Measurements from ENCODE around the gene HSPB1. TPM values are rescaled to one million over a fixed set of nuclear protein-coding genes. Genes with fewer than 3 reads are reported as not detected.
"Not testable (repeated sequence)": the region's sequence is repeated elsewhere in the genome, so short reads cannot be mapped to it uniquely, and the experiment has no call there.

The HSPB1 gene
- total RNA-seq, 1 experiment from 2014 or later, result 198 TPM

DNA sequence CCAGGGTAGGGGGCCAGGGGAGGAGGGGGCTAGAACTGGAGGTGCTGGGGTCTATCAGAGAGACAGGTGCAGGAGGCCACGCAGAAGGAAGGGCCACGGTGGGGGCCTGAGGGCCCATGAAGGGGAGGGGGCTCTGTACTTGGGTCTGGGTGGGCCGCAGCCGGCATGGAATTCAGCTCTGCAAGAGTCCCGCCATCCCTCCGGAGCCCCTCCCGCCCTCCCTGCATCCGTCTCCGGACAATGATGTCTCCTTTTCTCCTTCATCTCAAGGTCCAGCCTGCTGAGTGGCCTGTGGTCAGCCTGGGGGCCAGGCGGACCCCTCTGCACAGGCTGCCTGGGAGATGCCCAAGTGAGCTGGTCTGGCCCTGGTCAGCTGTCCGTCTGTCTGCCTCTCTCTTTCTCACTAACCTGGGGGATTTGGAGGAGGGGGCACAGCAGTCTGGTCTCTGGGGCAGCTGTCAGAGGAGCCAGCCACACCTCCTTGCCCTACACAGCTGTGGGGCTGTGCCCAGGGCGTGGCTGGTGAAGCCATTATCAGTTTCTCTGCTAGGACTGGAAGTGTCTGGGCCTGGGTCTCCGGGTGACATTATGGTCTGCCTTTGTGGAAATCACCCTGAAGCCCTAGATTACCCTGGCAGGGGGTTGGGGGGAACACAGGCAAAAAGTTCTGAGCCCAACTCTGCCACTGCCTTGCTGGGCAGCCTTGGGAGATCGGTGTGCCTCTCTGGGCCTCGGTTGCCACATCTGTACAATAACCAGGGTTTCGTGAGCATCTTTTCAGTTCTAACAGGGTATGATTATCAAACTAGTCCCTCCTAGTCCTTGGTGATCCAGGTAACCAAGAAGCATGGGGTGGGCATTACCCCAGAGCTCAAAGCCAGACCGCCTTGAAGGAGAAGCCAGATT lies 19.0 kb upstream of the HSPB1 start:
- H3K9me3 Mint-ChIP-seq (ENCODE audit: unreplicated experiment), result no peaks in the 10 kb centered on the region
- ChIA-PET CTCF (interaction anchor here (1.2 to 2.3 kb wide), 4 partner anchors 7 to 31 kb away, joined by 3 to 17 read pairs (median 9); no protein-coding TSS in a partner anchor), POLR2A (interaction anchor here (2.5 kb wide), 1 partner anchor 35 kb away, joined by 7 read pairs; no protein-coding TSS in a partner anchor)
- H3K27me3 Mint-ChIP-seq (ENCODE audit: insufficient read depth, unreplicated experiment), result peaks cover 34% of the 10 kb centered on the region
- BruUV-seq (replicated peaks), result no TSS peak
- no peak overlapping the region for H3K27ac Mint-ChIP-seq (ENCODE audit: low read depth, unreplicated experiment)
- TF ChIP-seq, protein P1, sequence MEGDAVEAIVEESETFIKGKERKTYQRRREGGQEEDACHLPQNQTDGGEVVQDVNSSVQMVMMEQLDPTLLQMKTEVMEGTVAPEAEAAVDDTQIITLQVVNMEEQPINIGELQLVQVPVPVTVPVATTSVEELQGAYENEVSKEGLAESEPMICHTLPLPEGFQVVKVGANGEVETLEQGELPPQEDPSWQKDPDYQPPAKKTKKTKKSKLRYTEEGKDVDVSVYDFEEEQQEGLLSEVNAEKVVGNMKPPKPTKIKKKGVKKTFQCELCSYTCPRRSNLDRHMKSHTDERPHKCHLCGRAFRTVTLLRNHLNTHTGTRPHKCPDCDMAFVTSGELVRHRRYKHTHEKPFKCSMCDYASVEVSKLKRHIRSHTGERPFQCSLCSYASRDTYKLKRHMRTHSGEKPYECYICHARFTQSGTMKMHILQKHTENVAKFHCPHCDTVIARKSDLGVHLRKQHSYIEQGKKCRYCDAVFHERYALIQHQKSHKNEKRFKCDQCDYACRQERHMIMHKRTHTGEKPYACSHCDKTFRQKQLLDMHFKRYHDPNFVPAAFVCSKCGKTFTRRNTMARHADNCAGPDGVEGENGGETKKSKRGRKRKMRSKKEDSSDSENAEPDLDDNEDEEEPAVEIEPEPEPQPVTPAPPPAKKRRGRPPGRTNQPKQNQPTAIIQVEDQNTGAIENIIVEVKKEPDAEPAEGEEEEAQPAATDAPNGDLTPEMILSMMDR (IDR thresholded peaks at IDR 0.05; ENCODE audit: unreplicated experiment), result no peak
- peaks cover 14% of the 10 kb centered on the region for H3K4me1 Mint-ChIP-seq (ENCODE audit: insufficient read depth, unreplicated experiment)
- DNase-seq (ENCODE audit: unreplicated experiment), result no peak
- H3K4me3 Mint-ChIP-seq (ENCODE audit: unreplicated experiment), result peak overlapping the region; percentile 70
- intact Hi-C loops (cut with micrococcal nuclease), result no loop called here
- H3K36me3 Mint-ChIP-seq (ENCODE audit: insufficient read depth, unreplicated experiment), result peaks cover 4% of the 10 kb centered on the region

- intact Hi-C loops (cut with micrococcal nuclease), result no loop called here
- TF ChIP-seq, protein P1 (IDR thresholded peaks at IDR 0.05; ENCODE audit: unreplicated experiment), result no peak
- no peak overlapping the region for H3K27ac Mint-ChIP-seq (ENCODE audit: low read depth, unreplicated experiment)
- no peak overlapping the region for H3K4me3 Mint-ChIP-seq (ENCODE audit: unreplicated experiment)
- POLR2A ChIA-PET, result interaction anchor here (0.6 to 0.9 kb wide), 2 partner anchors 8 to 14 kb away, joined by 3 read pairs; no protein-coding TSS in a partner anchor
- DNase-seq (ENCODE audit: unreplicated experiment), result no peak
- CTCF ChIA-PET, result interaction anchor here (0.6 to 1.7 kb wide), 6 partner anchors 11 to 494 kb away, joined by 3 to 6 read pairs (median 4); no protein-coding TSS in a partner anchor
- H3K36me3 Mint-ChIP-seq (ENCODE audit: insufficient read depth, unreplicated experiment), result peaks cover 4% of the 10 kb centered on the region
- H3K9me3 Mint-ChIP-seq (ENCODE audit: unreplicated experiment), result no peaks in the 10 kb centered on the region
- no TSS peak for BruUV-seq (replicated peaks)
- peaks cover 13% of the 10 kb centered on the region for H3K4me1 Mint-ChIP-seq (ENCODE audit: insufficient read depth, unreplicated experiment)
- H3K27me3 Mint-ChIP-seq (ENCODE audit: insufficient read depth, unreplicated experiment), result peaks cover 20% of the 10 kb centered on the region
Observed at GRCh38 chr7:76285604-76286374, 16.7 kb upstream of the HSPB1 start.

- TF ChIP-seq, protein P1 (IDR thresholded peaks at IDR 0.05; ENCODE audit: unreplicated experiment), result no peak
- BruUV-seq (replicated peaks), result no TSS peak
- Mint-ChIP-seq H3K27ac (ENCODE audit: low read depth, unreplicated experiment) (no peak overlapping the region), H3K4me3 (ENCODE audit: unreplicated experiment) (no peak overlapping the region), H3K36me3 (ENCODE audit: insufficient read depth, unreplicated experiment) (no peaks in the 10 kb centered on the region), H3K27me3 (ENCODE audit: insufficient read depth, unreplicated experiment) (peaks cover 8% of the 10 kb centered on the region), H3K9me3 (ENCODE audit: unreplicated experiment) (no peaks in the 10 kb centered on the region), H3K4me1 (ENCODE audit: insufficient read depth, unreplicated experiment) (peaks cover 17% of the 10 kb centered on the region)
- intact Hi-C loops (cut with micrococcal nuclease), result no loop called here
- CTCF ChIA-PET, result interaction anchor here (0.7 to 1.7 kb wide), 2 partner anchors 108 to 304 kb away, joined by 3 to 6 read pairs; no protein-coding TSS in a partner anchor
- POLR2A ChIA-PET, result no interaction called here
- DNase-seq (ENCODE audit: unreplicated experiment), result no peak
Observed at GRCh38 chr7:76286842-76287403, 15.6 kb upstream of the HSPB1 start.

DNA sequence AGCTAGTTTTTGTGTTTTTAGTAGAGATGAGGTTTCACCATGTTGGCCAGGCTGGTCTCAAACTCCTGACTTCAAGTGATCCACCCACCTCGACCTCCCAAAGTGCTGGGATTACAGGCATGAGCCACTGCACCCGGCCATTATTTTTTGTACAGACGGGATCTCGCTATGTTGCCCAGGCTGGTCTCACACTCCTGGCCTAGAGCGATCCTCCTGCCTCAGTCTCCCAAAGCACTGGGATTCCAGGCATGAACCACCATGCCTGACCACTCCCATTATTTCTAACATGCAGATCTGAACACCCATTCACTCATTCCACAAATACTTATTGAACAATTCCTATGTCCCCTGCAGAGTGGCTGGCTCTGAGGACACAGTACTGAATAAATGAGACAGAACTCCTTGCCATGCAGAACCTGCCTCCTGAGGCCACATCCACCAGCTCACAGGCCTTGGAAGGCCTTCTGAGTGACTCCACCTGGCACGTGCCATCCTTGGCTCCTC lies 11.6 kb upstream of the HSPB1 start:
- Mint-ChIP-seq H3K27ac (ENCODE audit: low read depth, unreplicated experiment) (peak overlapping the region; percentile 84), H3K4me1 (ENCODE audit: insufficient read depth, unreplicated experiment) (peaks cover 38% of the 10 kb centered on the region), H3K4me3 (ENCODE audit: unreplicated experiment) (peak overlapping the region; percentile 29)
- not testable (repeated sequence) for H3K27me3 Mint-ChIP-seq (ENCODE audit: insufficient read depth, unreplicated experiment); DNase-seq (ENCODE audit: unreplicated experiment); H3K36me3 Mint-ChIP-seq (ENCODE audit: insufficient read depth, unreplicated experiment); BruUV-seq (replicated peaks); H3K9me3 Mint-ChIP-seq (ENCODE audit: unreplicated experiment)
- CTCF ChIA-PET, result interaction anchor here (0.6 to 8.6 kb wide), 30 partner anchors 8 to 315 kb away, joined by 3 to 232 read pairs (median 4); no protein-coding TSS in a partner anchor
- POLR2A ChIA-PET, result interaction anchor here (0.6 to 8.8 kb wide), 16 partner anchors 10 to 243 kb away, joined by 3 to 283 read pairs (median 4); partner anchors contain the start of genes HSPB1, MDH2, STYXL1 and YWHAG
- intact Hi-C loops (cut with micrococcal nuclease), result loop anchor here (1.0 kb wide), 2 partner anchors 23 to 113 kb away; no protein-coding TSS in a partner anchor

All from MCF 10A (cell line).